Measurements from ENCODE around the gene GPRIN1.

GPRIN1 gene

GRCh38 chr5:176609724-176610434 lies at the start of gene GPRIN1:
TSS of gene GPRIN1 (minus strand) at chr5:176610156. CDS start at chr5:176599834, 10,322 bp downstream.
- DNase-seq, result peak in 10 of 14 donors; percentile 3 to 76 (median 26)

GRCh38 chr5:176659512-176659839 lies 49.5 kb upstream of the GPRIN1 start:
- no peak for DNase-seq

GRCh38 chr5:176658817-176659511 lies 49.0 kb upstream of the GPRIN1 start:
- peak in 1 of 14 donors; percentile 5 for DNase-seq

- peak in 11 of 14 donors; percentile 19 to 73 (median 40) for DNase-seq
These were observed 48.1 kb upstream of the GPRIN1 start for GRCh38 chr5:176658007-176658599.

- DNase-seq, result no peak
These were observed 46.6 kb upstream of the GPRIN1 start for GRCh38 chr5:176656467-176656990.

GRCh38 chr5:176654856-176655255 lies 44.9 kb upstream of the GPRIN1 start:
- no peak for DNase-seq

- peak in 1 of 14 donors; percentile 52 for DNase-seq
These were observed 43.7 kb upstream of the GPRIN1 start for GRCh38 chr5:176653401-176654385.

- DNase-seq, result peak in 5 of 14 donors; percentile 6 to 91 (median 23)
These were observed 42.2 kb upstream of the GPRIN1 start for GRCh38 chr5:176652136-176652535.

GRCh38 chr5:176651472-176651980 lies 41.6 kb upstream of the GPRIN1 start:
- DNase-seq, result no peak

- DNase-seq, result no peak
These were observed 40.5 kb upstream of the GPRIN1 start for GRCh38 chr5:176650354-176650884.

- DNase-seq, result no peak
These were observed 38.7 kb upstream of the GPRIN1 start for GRCh38 chr5:176648474-176649194.

- DNase-seq, result peak in 2 of 14 donors; percentile 37 to 54
These were observed 38.0 kb upstream of the GPRIN1 start for GRCh38 chr5:176647843-176648473.

GRCh38 chr5:176647030-176647842 lies 37.3 kb upstream of the GPRIN1 start, which contains the start of gene TSPAN17:
TSS of gene TSPAN17 (plus strand) at chr5:176647484. CDS start at chr5:176647616, 132 bp downstream.
- peak; percentile 73 to 99 (median 97) for DNase-seq

GRCh38 chr5:176646707-176647029 lies 36.7 kb upstream of the GPRIN1 start:
- no peak for DNase-seq

GRCh38 chr5:176646049-176646706 lies 36.2 kb upstream of the GPRIN1 start:
- no peak for DNase-seq

- DNase-seq, result peak in 1 of 14 donors; percentile 56
These were observed 35.1 kb upstream of the GPRIN1 start for GRCh38 chr5:176644878-176645670.

GRCh38 chr5:176644294-176644693 lies 34.3 kb upstream of the GPRIN1 start:
- no peak for DNase-seq
